DND-41 (cell line): Measurements from ENCODE around the gene HLF.

Experiments used
- ATAC-seq: fragments of 200-7000 bp; cut with Tn5 transposase; 3 replicates; pipeline ENCODE4 v1.9.1; 2021; ENCODE audit warnings: low read depth; ENCODE audit not compliant: insufficient read depth
- DNase-seq: peaks from one replicate; pipeline ENCODE4 v3.0.0-alpha.2; 2020
- H2AFZ ChIP-seq: 2 replicates; pipeline ENCODE4 v1.6.0; 2012; ENCODE audit warnings: low read depth, low read length
- H3K27ac ChIP-seq: 2 replicates; pipeline ENCODE4 v1.5.1; 2012; ENCODE audit warnings: low read length, inconsistent platforms
- H3K27me3 ChIP-seq: fragments of 200-600 bp; sonication (generic); 2 replicates; pipeline ENCODE4 v1.6.0; 2012; ENCODE audit warnings: low read length, mild to moderate bottlenecking, inconsistent platforms; ENCODE audit not compliant: insufficient read depth, poor library complexity
- H3K36me3 ChIP-seq: 2 replicates; pipeline ENCODE4 v1.5.1; 2012; ENCODE audit warnings: low read length, inconsistent platforms; ENCODE audit not compliant: insufficient read depth
- H3K4me1 ChIP-seq: 2 replicates; pipeline ENCODE4 v1.5.1; 2012; ENCODE audit warnings: mild to moderate bottlenecking, low read length; ENCODE audit not compliant: insufficient read depth
- H3K4me2 ChIP-seq: 2 replicates; pipeline ENCODE4 v1.6.0; 2012; ENCODE audit warnings: mild to moderate bottlenecking, moderate library complexity, low read length, inconsistent platforms; ENCODE audit not compliant: insufficient read depth
- H3K4me3 ChIP-seq, 2 experiments: fragments of 200-600 bp in 1 of 2; shearing (Covaris generic) in 1 of 2; 2 replicates each; pipeline ENCODE4 v1.5.1; 2012 to 2016; ENCODE audit warnings: inconsistent platforms in 2 of 2, low read length in 2 of 2, mild to moderate bottlenecking in 2 of 2, low read depth in 1 of 2, moderate library complexity in 1 of 2
- H3K79me2 ChIP-seq: 2 replicates; pipeline ENCODE4 v1.6.0; 2012; ENCODE audit warnings: low read length, inconsistent platforms; ENCODE audit not compliant: insufficient read depth
- H3K9ac ChIP-seq: 2 replicates; pipeline ENCODE4 v1.6.0; 2012; ENCODE audit warnings: low read depth, mild to moderate bottlenecking, inconsistent platforms, low read length, moderate library complexity
- H3K9me3 ChIP-seq: 2 replicates; pipeline ENCODE4 v1.5.1; 2012; ENCODE audit warnings: low read length, moderate library complexity, mild to moderate bottlenecking, inconsistent platforms; ENCODE audit not compliant: insufficient read depth, severe bottlenecking
- H4K20me1 ChIP-seq: 2 replicates; pipeline ENCODE4 v1.6.0; 2012; ENCODE audit warnings: low read length; ENCODE audit not compliant: insufficient read depth
- EZH2 ChIP-seq: IDR thresholded peaks from 3 replicates; pipeline ENCODE4 v1.6.1; 2012; ENCODE audit warnings: borderline replicate concordance, low read depth, mild to moderate bottlenecking, moderate library complexity, low read length, inconsistent platforms; ENCODE audit not compliant: severe bottlenecking
- TF ChIP-seq, protein P1 (sequence below): IDR thresholded peaks from 2 replicates; pipeline ENCODE4 v1.5.1; 2012; ENCODE audit warnings: borderline replicate concordance, low read length, moderate library complexity, mild to moderate bottlenecking; ENCODE audit not compliant: poor library complexity, severe bottlenecking; ENCODE audit errors: extremely low read depth

HLF gene

DNA sequence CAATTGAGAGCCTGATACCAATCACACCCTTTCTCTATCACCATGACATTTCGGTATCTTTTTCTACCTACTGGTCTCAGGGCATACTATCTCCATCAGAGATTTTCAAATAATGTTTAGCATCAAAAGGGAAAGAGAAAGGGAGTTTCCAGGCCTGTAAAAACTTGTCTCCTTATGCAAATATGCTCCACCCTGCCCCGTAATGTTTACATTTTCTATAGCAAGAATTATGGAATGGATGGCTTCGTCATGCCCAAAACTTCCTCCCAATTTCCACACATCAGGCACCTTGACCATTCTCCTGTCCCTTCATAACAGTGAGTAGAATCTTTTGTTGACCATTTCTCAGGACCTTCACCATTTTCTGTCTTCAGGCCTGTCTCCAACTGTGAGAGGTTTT is 30.9 kb upstream of the HLF start:
- DNase-seq (no peak), ATAC-seq (no peak)
- H3K4me3 ChIP-seq: no peak overlapping the region
- no peaks in the 10 kb centered on the region for H3K27me3 ChIP-seq
- H4K20me1 ChIP-seq: no peaks in the 10 kb centered on the region
- H3K9me3 ChIP-seq: no peaks in the 10 kb centered on the region
- no peak overlapping the region for H3K4me2 ChIP-seq
- no peak overlapping the region for H3K27ac ChIP-seq
- H3K9ac ChIP-seq: no peak overlapping the region
- H3K4me1 ChIP-seq: peaks cover 16% of the 10 kb centered on the region
- H2AFZ ChIP-seq: no peak overlapping the region
- no peaks in the 10 kb centered on the region for H3K79me2 ChIP-seq
- TF ChIP-seq, protein P1, sequence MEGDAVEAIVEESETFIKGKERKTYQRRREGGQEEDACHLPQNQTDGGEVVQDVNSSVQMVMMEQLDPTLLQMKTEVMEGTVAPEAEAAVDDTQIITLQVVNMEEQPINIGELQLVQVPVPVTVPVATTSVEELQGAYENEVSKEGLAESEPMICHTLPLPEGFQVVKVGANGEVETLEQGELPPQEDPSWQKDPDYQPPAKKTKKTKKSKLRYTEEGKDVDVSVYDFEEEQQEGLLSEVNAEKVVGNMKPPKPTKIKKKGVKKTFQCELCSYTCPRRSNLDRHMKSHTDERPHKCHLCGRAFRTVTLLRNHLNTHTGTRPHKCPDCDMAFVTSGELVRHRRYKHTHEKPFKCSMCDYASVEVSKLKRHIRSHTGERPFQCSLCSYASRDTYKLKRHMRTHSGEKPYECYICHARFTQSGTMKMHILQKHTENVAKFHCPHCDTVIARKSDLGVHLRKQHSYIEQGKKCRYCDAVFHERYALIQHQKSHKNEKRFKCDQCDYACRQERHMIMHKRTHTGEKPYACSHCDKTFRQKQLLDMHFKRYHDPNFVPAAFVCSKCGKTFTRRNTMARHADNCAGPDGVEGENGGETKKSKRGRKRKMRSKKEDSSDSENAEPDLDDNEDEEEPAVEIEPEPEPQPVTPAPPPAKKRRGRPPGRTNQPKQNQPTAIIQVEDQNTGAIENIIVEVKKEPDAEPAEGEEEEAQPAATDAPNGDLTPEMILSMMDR: no peak
- no peak for TF ChIP-seq EZH2
- H3K36me3 ChIP-seq: no peaks in the 10 kb centered on the region

DNA sequence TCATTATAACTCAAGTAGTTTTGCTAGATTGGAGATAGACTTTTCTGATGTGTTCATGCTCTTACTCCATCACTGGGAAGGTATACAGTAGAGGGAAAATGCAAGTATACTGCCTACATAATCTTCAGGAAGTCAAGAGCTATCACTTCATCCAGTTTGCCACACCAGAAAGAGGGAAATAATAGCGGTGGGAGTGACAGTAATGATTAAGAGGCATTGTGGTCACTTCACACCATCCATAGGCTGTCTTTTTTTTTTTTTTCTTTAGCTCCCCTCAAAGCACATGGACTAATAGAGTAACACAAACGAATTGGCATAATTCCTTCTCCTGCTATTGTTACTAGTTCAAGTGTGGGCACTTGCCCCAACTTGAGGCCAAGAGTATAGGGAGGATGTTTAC is 28.4 kb upstream of the HLF start:
- H3K36me3 ChIP-seq: no peaks in the 10 kb centered on the region
- no peaks in the 10 kb centered on the region for H4K20me1 ChIP-seq
- no peak overlapping the region for H3K4me3 ChIP-seq
- no peak overlapping the region for H2AFZ ChIP-seq
- no peak overlapping the region for H3K27ac ChIP-seq
- no peak for ATAC-seq
- no peak overlapping the region for H3K4me2 ChIP-seq
- peaks cover 12% of the 10 kb centered on the region for H3K27me3 ChIP-seq
- TF ChIP-seq, protein P1: no peak
- no peak for TF ChIP-seq EZH2
- DNase-seq: no peak
- H3K4me1 ChIP-seq: peaks cover 26% of the 10 kb centered on the region
- H3K9me3 ChIP-seq: no peaks in the 10 kb centered on the region
- no peak overlapping the region for H3K9ac ChIP-seq
- H3K79me2 ChIP-seq: no peaks in the 10 kb centered on the region

DNA sequence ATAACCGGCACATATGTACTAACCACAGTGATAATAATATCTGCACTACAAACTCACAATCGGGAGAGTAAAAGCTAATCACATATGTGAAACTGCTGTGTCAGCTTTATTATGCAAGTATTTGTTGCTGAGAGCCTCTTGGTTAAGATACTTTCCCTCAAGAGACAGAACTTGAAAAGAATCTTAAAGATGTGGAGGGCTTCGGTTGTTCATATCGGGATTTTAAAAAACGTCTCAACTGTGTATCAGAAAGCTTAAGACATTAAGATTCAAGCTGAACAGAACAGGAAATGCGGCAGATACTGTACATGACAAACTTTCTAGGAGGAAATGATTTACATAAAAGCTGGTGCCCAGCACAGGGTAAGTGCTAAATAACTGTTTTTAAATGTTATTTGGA is 27.5 kb upstream of the HLF start:
- H3K4me1 ChIP-seq: peaks cover 26% of the 10 kb centered on the region
- no peaks in the 10 kb centered on the region for H4K20me1 ChIP-seq
- no peak overlapping the region for H2AFZ ChIP-seq
- DNase-seq (no peak), ATAC-seq (no peak)
- no peaks in the 10 kb centered on the region for H3K79me2 ChIP-seq
- no peak for TF ChIP-seq EZH2
- TF ChIP-seq, protein P1: no peak
- no peaks in the 10 kb centered on the region for H3K9me3 ChIP-seq
- no peak overlapping the region for H3K9ac ChIP-seq
- H3K4me3 ChIP-seq: no peak overlapping the region
- H3K36me3 ChIP-seq: no peaks in the 10 kb centered on the region
- H3K27me3 ChIP-seq: peaks cover 12% of the 10 kb centered on the region
- no peak overlapping the region for H3K27ac ChIP-seq
- no peak overlapping the region for H3K4me2 ChIP-seq

DNA sequence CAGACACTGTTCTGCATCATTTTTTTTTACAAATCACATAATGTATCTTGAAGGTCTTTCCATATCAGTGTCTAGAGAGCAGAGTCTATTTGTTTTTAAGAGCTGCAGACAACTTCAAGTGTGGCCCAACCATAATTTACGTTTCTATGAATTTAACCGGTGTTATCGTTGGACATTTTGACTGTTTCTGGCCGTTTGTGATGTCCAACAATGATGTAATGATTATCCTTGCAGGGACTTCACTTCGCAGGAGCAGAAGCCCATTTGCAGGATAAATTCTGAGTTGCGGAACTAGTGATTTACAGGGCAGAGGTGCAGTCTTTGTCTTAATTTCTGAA is 26.9 kb upstream of the HLF start:
- H3K9ac ChIP-seq: peak overlapping the region; percentile 60
- peaks cover 12% of the 10 kb centered on the region for H3K27me3 ChIP-seq
- no peak overlapping the region for H3K27ac ChIP-seq

More for the DNA sequence above, 26.9 kb upstream of the HLF start:
- peak overlapping the region in 1 of 2 experiments; percentile 80; a peak in 3 of 4 replicates for H3K4me3 ChIP-seq
- TF ChIP-seq EZH2: no peak
- TF ChIP-seq, protein P1: no peak
- no peaks in the 10 kb centered on the region for H3K79me2 ChIP-seq
- H3K36me3 ChIP-seq: no peaks in the 10 kb centered on the region
- DNase-seq: no peak
- peak overlapping the region; percentile 99 for H3K4me2 ChIP-seq
- H3K4me1 ChIP-seq: peaks cover 26% of the 10 kb centered on the region
- no peak for ATAC-seq
- H2AFZ ChIP-seq: peak overlapping the region; percentile 66
- H3K9me3 ChIP-seq: no peaks in the 10 kb centered on the region
- no peaks in the 10 kb centered on the region for H4K20me1 ChIP-seq
